Ishikawa (cell line): ENCODE results near the gene P2RX4.

Source experiments
- CEBPB ChIP-seq: IDR thresholded peaks from 2 replicates; pipeline ENCODE4 v1.6.1; 2012
- CREB1 ChIP-seq: IDR thresholded peaks from 2 replicates; pipeline ENCODE4 v1.6.1; 2012; ENCODE audit warnings: low read depth
- EGR1 ChIP-seq: IDR thresholded peaks from 2 replicates; pipeline ENCODE4 v1.6.1; 2012
- EP300 ChIP-seq: IDR thresholded peaks from 2 replicates; pipeline ENCODE4 v1.6.1; 2012; ENCODE audit warnings: borderline replicate concordance
- FOXM1 ChIP-seq: IDR thresholded peaks from 2 replicates; pipeline ENCODE4 v1.6.1; 2012; ENCODE audit warnings: low read depth, borderline replicate concordance
- NFIC ChIP-seq: IDR thresholded peaks from 2 replicates; pipeline ENCODE4 v1.6.1; 2012
- RAD21 ChIP-seq: IDR thresholded peaks from 2 replicates; pipeline ENCODE4 v1.6.1; 2012; ENCODE audit warnings: low read depth
- TAF1 ChIP-seq: IDR thresholded peaks from 2 replicates; pipeline ENCODE4 v1.6.1; 2012; ENCODE audit warnings: low read depth, mild to moderate bottlenecking
- TCF12 ChIP-seq: IDR thresholded peaks from 2 replicates; pipeline ENCODE4 v1.6.1; 2012; ENCODE audit warnings: low read depth
- TEAD4 ChIP-seq: IDR thresholded peaks from 2 replicates; pipeline ENCODE4 v1.6.1; 2012
- YY1 ChIP-seq: IDR thresholded peaks from 2 replicates; pipeline ENCODE4 v1.6.1; 2012; ENCODE audit warnings: low read depth
- ZBTB7A ChIP-seq: IDR thresholded peaks from 2 replicates; pipeline ENCODE4 v1.6.1; 2012; ENCODE audit warnings: low read depth
- TF ChIP-seq, protein P1 (sequence below): IDR thresholded peaks from 2 replicates; pipeline ENCODE4 v1.6.1; 2012
- TF ChIP-seq, protein P2 (sequence below): IDR thresholded peaks from 2 replicates; pipeline ENCODE4 v1.6.1; 2012; ENCODE audit warnings: low read depth, mild to moderate bottlenecking
- TF ChIP-seq, protein P3 (sequence below): IDR thresholded peaks from 2 replicates; pipeline ENCODE4 v1.6.1; 2012

P2RX4 gene

DNA sequence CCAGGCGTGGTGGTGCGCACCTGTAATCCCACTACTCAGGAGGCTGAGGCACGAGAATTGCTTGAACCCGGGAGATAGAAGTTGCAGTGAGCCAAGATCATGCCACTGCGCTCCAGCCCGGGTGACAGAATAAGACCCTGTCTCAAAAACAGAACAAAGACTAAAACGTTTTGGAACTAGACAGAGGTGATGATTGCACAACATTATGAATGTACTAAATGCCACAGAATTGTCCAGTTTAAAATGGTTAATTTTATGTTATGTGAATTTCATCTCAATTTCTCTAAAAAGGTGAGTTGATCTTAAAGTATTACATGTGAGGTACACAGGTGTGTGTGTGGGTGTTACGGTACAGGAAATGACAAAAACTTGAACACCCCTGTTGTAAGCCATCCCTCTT, 16.5 kb downstream of the P2RX4 start:
- TF ChIP-seq, protein P1, sequence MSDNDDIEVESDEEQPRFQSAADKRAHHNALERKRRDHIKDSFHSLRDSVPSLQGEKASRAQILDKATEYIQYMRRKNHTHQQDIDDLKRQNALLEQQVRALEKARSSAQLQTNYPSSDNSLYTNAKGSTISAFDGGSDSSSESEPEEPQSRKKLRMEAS, result no peak
- TF ChIP-seq TAF1 (no peak), FOXM1 (no peak), TEAD4 (no peak), EP300 (no peak), RAD21 (no peak), NFIC (no peak), TCF12 (no peak), YY1 (no peak), EGR1 (no peak), CEBPB (no peak)

DNA sequence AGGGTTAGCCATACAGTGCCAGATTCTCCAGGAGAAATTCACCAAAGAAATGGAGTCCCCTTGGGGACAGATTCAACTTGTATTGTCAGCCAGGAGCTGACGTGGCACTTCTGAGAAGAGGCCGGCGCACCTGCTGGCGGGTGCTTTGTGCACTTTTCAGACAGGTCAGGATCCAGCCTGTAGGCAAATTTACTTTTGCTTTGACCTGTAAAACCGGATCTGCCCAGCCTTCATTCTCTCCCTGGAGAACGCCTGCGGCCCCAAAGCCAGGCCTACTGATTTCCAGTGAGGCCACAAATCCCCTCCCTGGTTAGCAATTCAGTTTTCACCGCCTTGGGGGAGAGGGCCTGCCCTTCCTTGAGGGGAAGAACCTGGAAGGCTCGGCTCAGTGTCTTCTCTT, 17.4 kb downstream of the P2RX4 start:
- TF ChIP-seq EGR1, result no peak
- no peak for TF ChIP-seq TCF12
- TF ChIP-seq FOXM1, result no peak
- no peak for TF ChIP-seq TAF1
- no peak for TF ChIP-seq CREB1
- TF ChIP-seq, protein P2, sequence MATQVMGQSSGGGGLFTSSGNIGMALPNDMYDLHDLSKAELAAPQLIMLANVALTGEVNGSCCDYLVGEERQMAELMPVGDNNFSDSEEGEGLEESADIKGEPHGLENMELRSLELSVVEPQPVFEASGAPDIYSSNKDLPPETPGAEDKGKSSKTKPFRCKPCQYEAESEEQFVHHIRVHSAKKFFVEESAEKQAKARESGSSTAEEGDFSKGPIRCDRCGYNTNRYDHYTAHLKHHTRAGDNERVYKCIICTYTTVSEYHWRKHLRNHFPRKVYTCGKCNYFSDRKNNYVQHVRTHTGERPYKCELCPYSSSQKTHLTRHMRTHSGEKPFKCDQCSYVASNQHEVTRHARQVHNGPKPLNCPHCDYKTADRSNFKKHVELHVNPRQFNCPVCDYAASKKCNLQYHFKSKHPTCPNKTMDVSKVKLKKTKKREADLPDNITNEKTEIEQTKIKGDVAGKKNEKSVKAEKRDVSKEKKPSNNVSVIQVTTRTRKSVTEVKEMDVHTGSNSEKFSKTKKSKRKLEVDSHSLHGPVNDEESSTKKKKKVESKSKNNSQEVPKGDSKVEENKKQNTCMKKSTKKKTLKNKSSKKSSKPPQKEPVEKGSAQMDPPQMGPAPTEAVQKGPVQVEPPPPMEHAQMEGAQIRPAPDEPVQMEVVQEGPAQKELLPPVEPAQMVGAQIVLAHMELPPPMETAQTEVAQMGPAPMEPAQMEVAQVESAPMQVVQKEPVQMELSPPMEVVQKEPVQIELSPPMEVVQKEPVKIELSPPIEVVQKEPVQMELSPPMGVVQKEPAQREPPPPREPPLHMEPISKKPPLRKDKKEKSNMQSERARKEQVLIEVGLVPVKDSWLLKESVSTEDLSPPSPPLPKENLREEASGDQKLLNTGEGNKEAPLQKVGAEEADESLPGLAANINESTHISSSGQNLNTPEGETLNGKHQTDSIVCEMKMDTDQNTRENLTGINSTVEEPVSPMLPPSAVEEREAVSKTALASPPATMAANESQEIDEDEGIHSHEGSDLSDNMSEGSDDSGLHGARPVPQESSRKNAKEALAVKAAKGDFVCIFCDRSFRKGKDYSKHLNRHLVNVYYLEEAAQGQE, result no peak
- TF ChIP-seq NFIC, result no peak
- TF ChIP-seq, protein P3, sequence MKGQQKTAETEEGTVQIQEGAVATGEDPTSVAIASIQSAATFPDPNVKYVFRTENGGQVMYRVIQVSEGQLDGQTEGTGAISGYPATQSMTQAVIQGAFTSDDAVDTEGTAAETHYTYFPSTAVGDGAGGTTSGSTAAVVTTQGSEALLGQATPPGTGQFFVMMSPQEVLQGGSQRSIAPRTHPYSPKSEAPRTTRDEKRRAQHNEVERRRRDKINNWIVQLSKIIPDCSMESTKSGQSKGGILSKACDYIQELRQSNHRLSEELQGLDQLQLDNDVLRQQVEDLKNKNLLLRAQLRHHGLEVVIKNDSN, result no peak
- no peak for TF ChIP-seq CEBPB
- no peak for TF ChIP-seq ZBTB7A
- no peak for TF ChIP-seq EP300
- TF ChIP-seq RAD21, result no peak
- TF ChIP-seq, protein P1, result no peak

DNA sequence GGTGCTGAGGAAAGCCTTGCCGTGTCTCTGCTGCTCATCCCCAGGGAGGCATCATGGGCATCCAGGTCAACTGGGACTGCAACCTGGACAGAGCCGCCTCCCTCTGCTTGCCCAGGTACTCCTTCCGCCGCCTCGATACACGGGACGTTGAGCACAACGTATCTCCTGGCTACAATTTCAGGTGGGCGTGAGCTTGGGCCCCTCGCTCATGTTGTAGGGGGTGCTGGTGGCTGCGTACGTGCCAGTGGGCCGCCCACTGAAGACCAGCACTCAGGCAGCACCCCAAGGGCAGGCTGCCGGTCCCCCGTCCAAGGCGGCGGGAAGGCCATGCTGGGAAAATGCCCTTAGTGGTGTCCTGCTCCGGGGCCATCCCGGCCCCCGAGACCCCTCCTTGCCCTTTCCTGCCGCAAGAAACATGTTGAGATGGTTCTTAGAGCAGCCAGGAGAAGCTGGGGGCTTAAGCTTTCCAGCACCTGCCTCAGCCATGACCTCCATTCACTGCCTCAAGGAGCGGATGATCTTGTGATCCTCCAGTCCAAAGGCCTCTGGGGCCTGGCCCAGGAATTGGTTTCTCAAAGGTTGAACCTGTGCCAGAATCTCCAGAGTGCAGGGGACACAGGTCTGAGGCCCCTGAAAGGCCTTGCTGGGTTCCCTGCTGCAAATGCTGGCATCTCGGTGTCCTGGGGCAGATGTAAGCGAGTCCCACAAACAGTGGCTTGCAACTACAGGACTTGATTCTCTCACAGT, 19.2 kb downstream of the P2RX4 start:
- no peak for TF ChIP-seq FOXM1
- TF ChIP-seq, protein P3, result no peak
- TF ChIP-seq TAF1, result no peak
- no peak for TF ChIP-seq ZBTB7A
- TF ChIP-seq, protein P1, result no peak
- TF ChIP-seq NFIC, result no peak
- TF ChIP-seq EGR1, result no peak
- no peak for TF ChIP-seq TEAD4
- no peak for TF ChIP-seq EP300
- no peak for TF ChIP-seq TCF12
- TF ChIP-seq CEBPB, result no peak
- TF ChIP-seq, protein P2, result no peak
- no peak for TF ChIP-seq CREB1
- TF ChIP-seq YY1, result no peak
- no peak for TF ChIP-seq RAD21

DNA sequence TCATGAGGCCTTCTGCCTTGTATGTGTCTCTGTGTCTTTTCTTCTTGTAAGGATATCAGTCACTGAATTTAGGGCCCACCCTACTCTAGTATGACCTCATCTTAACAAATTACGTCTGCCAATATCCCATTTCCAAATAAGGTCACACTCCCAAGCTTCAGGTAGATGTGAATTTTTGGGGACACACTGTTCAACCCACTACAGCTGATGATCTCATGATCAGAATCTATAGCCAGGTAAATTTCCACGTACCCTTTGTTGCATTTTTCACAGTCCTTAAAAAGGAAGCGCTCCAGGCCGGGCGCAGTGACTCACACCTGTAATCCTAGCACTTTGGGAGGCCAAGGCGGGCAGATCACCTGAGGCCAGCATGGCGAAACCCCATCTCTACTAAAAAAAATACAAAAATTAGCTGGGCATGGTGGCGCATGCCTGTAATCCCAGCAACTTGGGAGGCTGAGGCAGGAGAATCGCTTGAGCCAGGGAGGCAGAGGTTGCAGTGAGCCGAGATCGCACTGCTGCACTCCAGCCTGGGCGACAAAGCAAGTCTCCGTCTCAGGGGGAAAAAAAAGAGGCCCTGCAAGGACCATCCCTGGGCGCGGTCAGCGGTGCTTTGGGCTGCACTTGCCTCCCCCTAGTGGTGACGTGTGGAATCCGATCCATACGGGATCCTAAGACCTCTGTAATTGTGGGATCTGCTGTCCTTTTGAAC, 20.1 kb downstream of the P2RX4 start:
- TF ChIP-seq TEAD4, result 0 out of 2 replicates have a peak, but pooled peaks have one; percentile 21
- TF ChIP-seq RAD21, result peak; percentile 81

DNA sequence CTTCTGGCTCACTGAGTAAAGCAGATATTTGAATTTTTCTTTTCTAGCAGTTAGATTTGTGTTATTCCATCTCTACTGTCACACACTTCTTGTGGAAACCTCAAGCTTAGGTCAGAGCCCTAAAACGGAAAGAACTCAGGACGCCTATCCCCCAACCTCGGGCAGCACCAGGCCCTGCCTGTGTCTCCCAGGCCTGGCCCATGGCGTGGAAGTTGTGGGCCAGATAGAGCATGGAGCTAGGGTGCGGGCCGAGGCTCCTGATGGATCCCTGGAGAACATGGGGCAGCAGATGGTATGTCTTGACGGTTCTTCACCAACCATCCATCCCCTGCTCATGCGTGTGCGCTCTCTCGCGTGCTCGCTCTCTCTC, 20.6 kb downstream of the P2RX4 start:
- TF ChIP-seq, protein P3, result no peak
- TF ChIP-seq TAF1, result no peak
- no peak for TF ChIP-seq TCF12
- TF ChIP-seq, protein P1, result no peak
- no peak for TF ChIP-seq EGR1
- no peak for TF ChIP-seq FOXM1
- TF ChIP-seq CEBPB, result no peak
- TF ChIP-seq NFIC, result no peak
- no peak for TF ChIP-seq EP300
- TF ChIP-seq ZBTB7A, result no peak
- no peak for TF ChIP-seq TEAD4
- TF ChIP-seq, protein P2, result no peak
- no peak for TF ChIP-seq CREB1
- no peak for TF ChIP-seq RAD21
- no peak for TF ChIP-seq YY1
